Measurements from ENCODE around the gene ELK4.

DNA sequence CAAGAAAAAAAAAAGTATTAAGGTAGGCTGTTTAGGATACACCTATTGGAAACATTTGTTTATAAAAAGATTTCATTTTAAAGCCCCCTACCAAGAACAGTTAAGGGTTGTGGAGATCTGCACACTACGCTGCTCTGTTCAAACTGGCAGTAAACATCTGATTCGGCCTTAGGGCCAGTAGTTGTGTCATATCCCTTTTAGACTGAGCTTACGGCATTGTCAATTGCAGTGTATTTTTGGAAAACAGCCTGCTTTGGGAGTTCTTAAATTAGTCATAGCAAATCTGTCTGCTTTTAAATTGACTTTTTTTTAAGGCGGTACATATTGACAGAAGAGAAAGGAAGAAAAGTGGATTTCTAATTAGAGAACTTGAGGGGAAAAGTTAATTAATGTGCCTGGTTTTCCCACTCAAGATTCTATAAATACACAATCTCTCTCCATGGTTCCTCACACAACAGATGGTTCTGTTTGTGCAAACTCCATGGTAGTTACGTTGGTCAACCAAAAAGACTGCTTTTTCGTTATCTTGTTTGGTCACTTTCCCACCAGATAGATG lies 1.7 kb upstream of the ELK4 start:
- TF ChIP-seq, protein P1, sequence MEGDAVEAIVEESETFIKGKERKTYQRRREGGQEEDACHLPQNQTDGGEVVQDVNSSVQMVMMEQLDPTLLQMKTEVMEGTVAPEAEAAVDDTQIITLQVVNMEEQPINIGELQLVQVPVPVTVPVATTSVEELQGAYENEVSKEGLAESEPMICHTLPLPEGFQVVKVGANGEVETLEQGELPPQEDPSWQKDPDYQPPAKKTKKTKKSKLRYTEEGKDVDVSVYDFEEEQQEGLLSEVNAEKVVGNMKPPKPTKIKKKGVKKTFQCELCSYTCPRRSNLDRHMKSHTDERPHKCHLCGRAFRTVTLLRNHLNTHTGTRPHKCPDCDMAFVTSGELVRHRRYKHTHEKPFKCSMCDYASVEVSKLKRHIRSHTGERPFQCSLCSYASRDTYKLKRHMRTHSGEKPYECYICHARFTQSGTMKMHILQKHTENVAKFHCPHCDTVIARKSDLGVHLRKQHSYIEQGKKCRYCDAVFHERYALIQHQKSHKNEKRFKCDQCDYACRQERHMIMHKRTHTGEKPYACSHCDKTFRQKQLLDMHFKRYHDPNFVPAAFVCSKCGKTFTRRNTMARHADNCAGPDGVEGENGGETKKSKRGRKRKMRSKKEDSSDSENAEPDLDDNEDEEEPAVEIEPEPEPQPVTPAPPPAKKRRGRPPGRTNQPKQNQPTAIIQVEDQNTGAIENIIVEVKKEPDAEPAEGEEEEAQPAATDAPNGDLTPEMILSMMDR (IDR thresholded peaks at IDR 0.05), result no peak
- TF ChIP-seq POLR2A (IDR thresholded peaks at IDR 0.05) (no peak), EP300 (IDR thresholded peaks at IDR 0.05) (no peak)
